ENCODE results near the gene TSR3.
"Not testable (repeated sequence)": the region's sequence is repeated elsewhere in the genome, so short reads cannot be mapped to it uniquely, and the experiment has no call there.

TSR3 gene

DNA sequence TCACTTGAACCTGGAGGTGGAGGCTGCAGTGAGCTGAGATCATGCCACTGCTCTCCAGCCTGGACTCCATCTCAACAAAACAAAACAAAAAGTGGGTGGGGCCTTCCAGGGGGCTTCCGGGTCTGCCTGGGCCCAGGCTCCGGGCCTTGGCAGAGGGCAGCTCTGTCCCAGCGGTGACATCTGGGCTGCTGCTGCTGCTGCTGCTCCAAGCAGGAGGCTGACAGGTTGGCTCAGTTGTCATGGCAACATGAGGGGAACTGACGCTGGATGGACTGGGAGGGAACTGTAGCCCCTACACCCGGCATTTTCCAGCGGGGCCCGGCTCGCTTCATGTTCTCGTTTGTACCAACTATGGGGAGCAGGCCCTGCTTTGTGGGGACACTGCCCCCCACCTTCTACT lies 14.2 kb downstream of the TSR3 start:
- DNase-seq (ENCODE audit: low spot score), result no peak

GRCh38 chr16:1336619-1337018 lies 15.1 kb downstream of the TSR3 start:
- no peak for DNase-seq (ENCODE audit: low spot score)

DNA sequence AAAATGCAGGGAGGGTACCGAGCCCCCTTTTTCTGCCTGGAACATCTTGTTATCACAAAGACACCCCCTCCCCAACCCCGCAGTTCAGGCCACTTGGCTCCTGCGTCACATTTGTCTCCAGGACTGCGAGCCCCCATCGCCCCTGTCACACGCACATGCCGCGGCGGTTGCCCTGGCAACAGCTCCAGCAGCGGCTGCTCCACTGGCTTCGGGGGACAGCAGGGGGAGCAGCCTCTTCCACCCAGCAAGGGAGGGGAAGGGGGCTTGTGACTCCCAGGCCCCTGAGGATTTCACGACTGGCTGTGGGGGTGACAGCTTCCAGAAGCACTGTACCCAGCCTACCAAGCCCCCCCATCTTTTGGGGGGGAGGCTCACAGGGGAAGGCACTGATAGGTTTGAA lies 15.7 kb downstream of the TSR3 start:
- no peak for DNase-seq (ENCODE audit: low spot score)

DNA sequence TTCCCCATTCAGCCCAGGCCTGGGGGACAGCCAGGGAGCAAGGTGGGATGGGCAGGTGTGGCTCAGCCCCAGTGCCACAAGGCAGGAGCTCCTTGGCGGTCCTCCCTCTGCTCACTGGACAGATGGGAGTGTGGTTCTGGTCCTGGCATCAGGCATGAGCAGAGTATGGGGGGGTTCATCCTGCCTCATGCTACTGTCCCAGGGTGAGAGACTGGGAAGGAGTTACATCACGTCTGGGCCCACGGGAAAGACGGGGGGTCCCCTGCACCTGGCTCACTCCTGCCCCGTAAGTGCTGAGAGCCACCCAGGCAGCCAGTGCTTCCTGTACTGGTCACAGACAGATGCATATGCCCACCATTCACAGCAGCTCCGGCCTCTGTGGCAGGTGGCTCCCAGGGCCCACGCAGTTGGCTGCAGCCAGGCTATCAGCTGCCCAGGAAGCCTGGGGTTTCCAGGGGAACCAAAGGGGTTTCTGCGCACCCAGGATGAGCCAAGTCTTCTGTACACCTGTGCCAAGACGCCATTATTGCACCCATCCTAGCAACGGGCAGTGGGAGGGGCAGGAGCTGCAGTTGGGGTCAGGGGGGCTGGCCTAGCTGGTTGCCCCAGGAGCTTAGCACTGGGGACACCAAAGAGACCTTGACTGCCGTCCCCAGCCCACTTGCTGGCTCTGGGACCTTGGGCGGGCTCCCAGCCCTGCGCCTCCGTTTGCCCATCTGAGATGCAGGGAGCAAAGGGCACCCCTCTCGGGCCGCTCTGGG lies 16.3 kb downstream of the TSR3 start:
- no peak for DNase-seq (ENCODE audit: low spot score)

GRCh38 chr16:1334739-1335138 lies 16.9 kb downstream of the TSR3 start:
- DNase-seq (ENCODE audit: low spot score), result no peak

- DNase-seq (ENCODE audit: low spot score), result no peak
Observed at GRCh38 chr16:1333854-1334700, 17.6 kb downstream of the TSR3 start.

DNA sequence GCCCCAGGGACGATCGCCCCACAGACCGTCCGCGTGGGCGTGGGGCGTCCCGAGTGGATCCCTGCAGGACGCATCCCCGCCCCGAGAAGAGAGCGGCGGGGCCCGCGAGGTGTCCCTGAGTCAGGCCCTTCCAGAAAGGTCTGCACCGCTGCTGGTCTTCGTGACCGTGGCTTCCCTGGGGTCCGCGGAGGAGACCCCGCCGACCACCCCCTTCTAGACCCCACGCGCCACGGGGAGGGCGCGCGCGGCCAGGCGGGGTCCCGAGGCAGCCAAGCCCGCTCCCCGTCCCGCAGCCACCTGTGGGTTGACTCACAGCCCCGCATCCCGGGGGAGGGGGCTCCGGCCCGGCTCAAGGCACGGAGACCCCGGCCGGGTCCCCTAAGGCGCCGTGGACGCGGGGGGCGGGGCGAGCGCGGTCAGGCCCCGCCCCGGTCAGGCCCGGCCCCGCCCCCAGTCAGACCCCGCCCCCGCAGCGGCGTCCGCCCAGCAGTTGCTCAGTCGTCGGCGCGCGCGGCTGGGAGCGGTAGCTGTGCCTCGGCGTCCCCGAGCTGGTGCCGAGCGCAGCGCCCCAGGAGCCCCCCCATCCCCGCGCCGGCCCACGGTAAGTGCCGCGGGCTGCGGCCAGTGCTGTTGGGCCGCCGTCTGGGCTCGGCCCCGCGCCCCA lies 18.4 kb downstream of the TSR3 start, which contains the start of gene BAIAP3:
TSS of gene BAIAP3 (plus strand) at position 497 of the 664 bp plus-strand sequence. CDS start 4,905 bp downstream, outside the sequence.
- DNase-seq (ENCODE audit: low spot score), result peak; percentile 70

DNA sequence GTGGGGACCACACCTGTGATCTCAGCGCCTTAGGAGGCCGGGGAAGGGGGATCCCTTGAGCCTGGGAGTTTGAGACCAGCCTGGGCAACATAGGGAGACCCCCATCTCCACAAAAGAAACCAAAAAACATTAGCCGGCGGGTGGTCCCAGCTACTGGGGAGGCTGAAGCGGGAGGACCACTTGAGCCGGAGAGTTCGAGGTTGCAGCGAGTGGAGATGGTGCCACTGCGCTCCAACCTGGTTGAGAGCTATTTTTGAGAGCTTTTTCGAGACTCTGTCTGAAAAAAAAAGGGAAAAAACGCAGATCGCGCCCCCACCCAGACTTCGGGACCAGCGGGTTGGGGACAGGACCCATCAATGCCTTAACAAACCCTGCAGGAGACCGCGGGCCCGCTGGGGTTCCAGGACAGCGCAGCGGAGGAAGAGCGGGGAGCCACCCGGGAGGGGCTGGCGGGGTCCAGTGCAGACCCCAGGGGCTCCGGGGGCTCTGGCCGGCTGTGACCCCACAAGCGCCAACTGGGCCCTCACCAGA lies 19.0 kb downstream of the TSR3 start:
- DNase-seq (ENCODE audit: low spot score), result no peak

DNA sequence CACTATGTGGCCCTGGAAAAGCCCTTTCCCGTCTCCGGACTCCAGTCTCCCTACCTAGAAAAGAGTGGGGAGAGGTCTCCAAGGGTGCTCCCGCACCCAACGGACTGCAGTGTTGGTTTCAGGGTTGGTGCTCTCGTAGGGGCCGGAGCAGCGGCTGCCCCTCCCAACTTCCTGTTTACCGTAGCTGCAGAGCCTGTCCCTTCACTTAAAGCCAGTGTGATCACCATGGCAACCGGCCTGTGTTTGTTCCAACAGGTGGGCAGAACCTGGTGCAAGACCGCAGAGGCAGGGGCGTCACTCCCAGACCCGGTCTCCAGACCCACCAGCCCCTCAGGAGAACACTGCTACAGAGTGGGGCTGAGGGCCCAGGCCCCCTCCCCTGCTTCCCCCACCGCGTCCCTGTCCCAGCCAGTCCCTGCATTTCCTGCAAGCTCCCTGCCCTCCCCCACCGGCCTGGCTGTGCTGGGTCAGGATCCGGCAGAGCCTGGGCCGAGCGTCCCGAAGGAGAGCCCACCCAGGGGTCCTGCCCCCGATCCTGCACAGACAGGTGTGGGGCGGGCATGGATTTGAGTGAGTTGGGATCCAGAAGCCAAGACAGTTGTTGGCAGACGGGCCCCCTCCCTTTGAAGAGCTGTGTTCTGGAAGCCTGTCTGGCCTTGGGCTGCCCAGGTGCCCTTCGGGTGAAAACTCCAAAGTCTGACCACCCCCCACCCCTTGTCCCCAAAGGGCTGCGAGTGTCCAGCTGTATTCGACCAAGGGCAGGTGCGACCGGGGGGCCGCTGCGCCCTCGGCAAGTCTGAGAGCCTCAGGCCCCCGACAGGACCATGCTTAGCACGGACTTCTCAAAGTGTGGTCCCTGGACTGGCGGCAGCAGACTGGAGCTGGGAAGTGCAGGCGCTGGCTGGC lies 19.7 kb downstream of the TSR3 start:
- peak; percentile 89 for DNase-seq (ENCODE audit: low spot score)

DNA sequence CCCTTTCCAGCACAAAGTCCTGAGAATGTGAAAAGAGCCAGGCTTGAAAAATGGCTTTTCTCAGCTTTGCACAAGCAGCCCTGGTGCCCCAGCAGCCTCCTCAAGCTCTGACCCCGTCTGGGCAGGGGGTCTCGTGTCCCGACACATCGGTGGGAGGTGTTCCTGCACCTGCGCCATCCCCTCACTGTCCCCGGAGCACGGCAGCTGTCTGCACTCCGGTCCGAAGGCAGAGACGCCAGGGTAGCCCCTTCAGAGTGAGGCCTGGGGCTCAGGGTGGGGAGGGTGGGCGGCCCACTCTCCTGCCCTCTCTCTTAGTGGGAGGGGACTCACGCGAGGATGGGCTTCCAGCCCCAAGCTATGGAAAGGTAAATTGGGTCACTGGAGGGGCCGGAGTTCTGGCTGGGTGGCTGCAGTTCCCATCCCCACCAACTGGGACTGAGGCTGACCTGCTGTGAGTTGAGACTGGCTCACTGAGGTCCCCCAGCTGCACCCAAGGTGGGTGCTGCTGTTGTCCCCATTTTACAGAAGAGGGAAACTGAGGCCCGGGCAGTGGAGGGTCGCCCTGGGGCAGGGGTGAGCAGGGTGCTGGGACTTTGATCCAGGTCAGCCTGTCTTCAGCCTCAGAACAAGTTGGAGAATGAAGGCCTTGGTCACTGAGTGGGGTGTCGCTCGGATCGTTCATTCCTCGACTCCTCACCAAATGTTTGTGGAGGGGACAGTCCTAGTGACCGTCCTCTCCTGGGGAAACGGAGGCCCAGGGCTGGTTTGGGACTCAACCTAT lies 20.6 kb downstream of the TSR3 start:
- DNase-seq (ENCODE audit: low spot score), result no peak

DNA sequence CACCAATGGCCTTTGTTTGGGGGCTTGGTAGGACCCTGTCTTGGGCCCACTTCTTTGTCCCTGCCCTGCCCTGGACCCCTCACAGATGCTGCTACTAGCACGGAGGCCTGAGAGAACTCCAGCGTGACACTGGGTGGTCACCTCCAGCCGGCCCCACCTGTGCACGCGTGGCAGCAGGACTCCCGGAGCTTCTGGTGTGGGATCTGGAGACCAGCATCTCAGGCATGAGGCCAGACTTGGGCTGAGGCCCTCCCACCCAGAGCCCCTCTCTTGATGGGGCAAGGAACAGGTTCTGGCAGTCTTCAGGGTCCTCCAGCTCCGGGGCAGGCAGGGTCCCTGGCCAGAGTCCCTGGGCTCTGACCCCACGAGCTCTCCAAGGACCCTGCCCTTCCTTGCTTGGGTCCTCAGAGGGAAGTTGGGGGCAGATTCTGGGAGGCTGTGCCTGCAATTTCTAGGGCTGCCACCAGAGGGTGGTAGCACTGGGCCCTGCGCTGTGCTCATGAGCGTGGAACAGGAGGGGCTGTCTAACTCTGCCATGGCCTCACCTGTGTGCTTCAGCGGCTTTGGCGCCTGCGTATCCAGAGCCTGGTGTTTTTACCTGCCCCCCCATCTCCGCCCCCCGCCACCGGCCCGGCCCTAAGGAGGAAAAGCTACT lies 21.3 kb downstream of the TSR3 start:
- peak; percentile 70 for DNase-seq (ENCODE audit: low spot score)

- not testable (repeated sequence) for DNase-seq (ENCODE audit: low spot score)
Observed at GRCh38 chr16:1328961-1329360, 22.7 kb downstream of the TSR3 start.

DNA sequence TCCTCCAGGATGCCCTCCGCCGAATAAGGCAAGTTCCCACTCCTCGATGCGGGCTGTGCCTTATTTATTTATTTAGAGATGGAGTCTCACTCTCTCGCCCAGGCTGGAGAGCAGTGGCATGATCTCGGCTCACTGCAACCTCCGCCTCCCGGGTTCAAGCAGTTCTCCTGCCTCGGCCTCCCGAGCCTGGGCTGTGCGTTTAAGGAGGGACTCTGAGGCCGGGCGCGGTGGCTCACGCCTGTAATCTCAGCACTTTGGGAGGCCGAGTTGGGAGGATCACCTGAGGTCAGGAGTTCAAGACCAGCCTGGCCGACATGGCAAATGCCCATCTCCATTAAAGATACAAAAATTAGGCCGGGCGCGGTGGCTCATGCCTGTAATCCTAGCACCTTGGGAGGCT lies 23.5 kb downstream of the TSR3 start:
- DNase-seq (ENCODE audit: low spot score), result not testable (repeated sequence)

DNA sequence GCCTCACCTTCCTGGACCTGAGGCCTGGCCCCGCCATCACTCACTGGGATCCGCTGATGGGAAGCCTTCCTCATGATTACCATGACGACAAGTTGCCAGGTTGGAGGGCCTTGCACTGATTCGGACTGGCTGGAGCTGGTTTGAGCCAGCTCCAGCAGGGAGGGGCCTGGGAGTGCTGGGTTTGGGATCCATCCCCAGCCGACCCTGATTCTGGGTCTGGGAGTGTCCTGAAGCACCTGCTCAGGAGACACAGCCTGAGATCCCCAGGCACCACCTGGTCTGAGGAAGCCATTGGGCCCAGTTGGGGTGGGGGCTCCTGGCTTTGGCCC lies 24.1 kb downstream of the TSR3 start:
- DNase-seq (ENCODE audit: low spot score), result no peak

GRCh38 chr16:1326946-1327618 lies 24.6 kb downstream of the TSR3 start:
- no peak for DNase-seq (ENCODE audit: low spot score)

DNA sequence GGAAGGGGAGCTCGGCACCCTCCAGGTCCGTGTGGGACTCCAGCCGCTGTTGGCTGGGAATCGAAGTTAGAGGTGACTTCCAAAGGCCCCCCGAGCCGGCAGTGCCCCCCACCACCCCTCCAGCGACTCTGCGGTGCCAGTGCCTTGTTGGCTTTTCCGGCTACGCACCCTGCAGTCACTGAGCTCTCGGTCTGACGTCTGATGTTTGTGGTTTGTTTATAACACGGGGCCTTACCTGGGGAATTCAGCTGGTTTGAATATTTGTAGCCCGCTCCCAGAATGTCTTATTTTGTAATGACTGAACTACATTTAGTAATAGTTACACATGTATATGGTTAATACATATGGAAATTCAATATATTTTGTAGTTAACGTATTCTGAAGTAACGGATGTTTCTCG lies 25.3 kb downstream of the TSR3 start:
- no peak for DNase-seq (ENCODE audit: low spot score)

DNA sequence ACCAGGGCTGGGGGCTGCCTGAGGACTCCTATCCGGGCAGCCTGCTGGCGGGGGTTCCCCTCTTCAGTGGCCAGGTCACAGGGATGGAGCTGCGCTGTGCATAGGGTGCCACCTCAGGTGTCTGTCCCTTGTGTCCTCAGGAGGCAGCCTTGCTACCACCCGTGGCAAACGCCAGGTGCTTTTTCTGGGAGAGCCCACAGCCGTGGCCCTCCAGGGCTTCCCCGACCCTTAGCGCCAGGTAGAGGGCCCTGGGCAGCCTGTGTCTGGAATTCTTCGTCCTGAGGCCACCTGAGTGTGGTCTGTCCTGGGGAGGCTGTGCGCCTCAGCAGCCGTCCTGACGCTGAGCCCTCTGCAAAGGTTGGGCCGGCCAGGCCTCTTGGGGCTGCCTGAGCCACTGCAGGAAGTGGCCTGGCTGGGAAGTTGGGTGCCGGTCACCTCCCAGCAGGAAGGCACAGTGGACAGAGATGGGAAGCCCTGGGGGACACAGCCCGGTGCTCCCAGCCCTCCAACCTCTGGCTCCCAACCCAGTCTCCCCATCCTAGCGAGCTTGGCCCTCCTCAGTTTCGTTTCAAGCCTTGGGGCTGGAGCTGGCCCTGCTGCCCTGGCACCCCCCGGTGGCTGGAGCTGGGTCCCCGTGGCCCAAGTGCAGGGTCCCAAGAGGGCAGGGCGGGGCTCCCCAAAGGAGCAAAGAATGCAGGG lies 25.9 kb downstream of the TSR3 start:
- no peak for DNase-seq (ENCODE audit: low spot score)

DNA sequence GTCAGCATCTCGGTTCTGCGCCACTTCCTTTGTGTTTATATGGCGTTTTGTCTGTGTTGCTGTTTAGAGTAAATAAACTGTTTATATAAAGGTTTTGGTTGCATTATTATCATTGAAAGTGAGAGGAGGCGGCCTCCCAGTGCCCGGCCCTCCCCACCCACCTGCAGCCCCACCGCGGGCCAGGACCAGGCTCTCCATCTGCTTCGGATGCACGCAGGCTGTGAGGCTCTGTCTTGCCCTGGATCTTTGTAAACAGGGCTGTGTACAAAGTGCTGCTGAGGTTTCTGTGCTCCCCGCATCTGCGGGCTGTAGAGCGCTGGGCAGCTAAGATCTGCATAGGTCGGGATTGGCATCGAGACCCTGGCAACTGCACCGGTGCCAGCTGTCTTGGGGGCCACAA lies 26.4 kb downstream of the TSR3 start:
- DNase-seq (ENCODE audit: low spot score), result no peak

- DNase-seq (ENCODE audit: low spot score), result no peak
Observed at GRCh38 chr16:1324286-1324826, 27.3 kb downstream of the TSR3 start.
